Activated naive CD4-positive, alpha-beta T cell treated with anti-CD3 and anti-CD28 coated beads for 36 hours (primary cell): ENCODE measurements around the gene IGSF22. TPM values are rescaled to one million over a fixed set of nuclear protein-coding genes. Genes with fewer than 3 reads are reported as not detected.

ENCODE experiments used
- CTCF ChIA-PET: fragments of 350-600 bp; sonication (Branson Sonifier 250); formaldehyde crosslinking; loops from one replicate; lab custom pipeline; 2021; ENCODE audit warnings: antibody characterized with exemption; lab: Charles Lee
- DNase-seq: peaks from one replicate; pipeline ENCODE4 v3.0.0-alpha.2; 2020
- H3K27ac Mint-ChIP-seq: one replicate; pipeline ENCODE4 v1.8.0; 2021; ENCODE audit warnings: mild to moderate bottlenecking, mixed read lengths
- H3K27me3 Mint-ChIP-seq: one replicate; pipeline ENCODE4 v1.8.0; 2021; ENCODE audit warnings: low read depth, mixed read lengths
- H3K36me3 Mint-ChIP-seq: one replicate; pipeline ENCODE4 v1.8.0; 2021; ENCODE audit warnings: low read depth, mixed read lengths
- H3K4me1 Mint-ChIP-seq: one replicate; pipeline ENCODE4 v1.8.0; 2021; ENCODE audit warnings: low read depth, mixed read lengths
- H3K4me3 Mint-ChIP-seq: one replicate; pipeline ENCODE4 v1.8.0; 2021; ENCODE audit warnings: mild to moderate bottlenecking, moderate library complexity, mixed read lengths
- H3K9me3 Mint-ChIP-seq: one replicate; pipeline ENCODE4 v1.8.0; 2021; ENCODE audit warnings: mixed read lengths
- intact Hi-C: fragments of 100-400 bp; cut with micrococcal nuclease; formaldehyde crosslinking; loops from one replicate; pipeline ENCODE4 v1.15.1; 2023
- total RNA-seq, 2 experiments: library from RNA; stranded (reverse); gene quantifications; one replicate each; pipeline ENCODE4 v1.2.3, GENCODE V29; 2021

Gene IGSF22
- 1 to 10 TPM; 1.2 to 1.3 TPM for total RNA-seq

GRCh38 chr11:18726040-18726439, at the start of gene IGSF22:
TSS of gene IGSF22 (minus strand) at chr11:18726188. CDS start at chr11:18724236, 1,952 bp downstream.
- intact Hi-C loops: no loop called here
- no peaks in the 10 kb centered on the region for H3K36me3 Mint-ChIP-seq
- no peak within 1 kb of the TSS for H3K4me3 Mint-ChIP-seq
- no peaks in the 10 kb centered on the region for H3K27me3 Mint-ChIP-seq
- DNase-seq: no peak
- H3K4me1 Mint-ChIP-seq: peaks cover 5% of the 10 kb centered on the region
- H3K27ac Mint-ChIP-seq: no peak within 1 kb of the TSS
- CTCF ChIA-PET: interaction anchor here (0.6 to 4.8 kb wide), 2 partner anchors 6 to 98 kb away, joined by 3 to 52 read pairs; no protein-coding TSS in a partner anchor
- H3K9me3 Mint-ChIP-seq: no peaks in the 10 kb centered on the region

- no peaks in the 10 kb centered on the region for H3K27me3 Mint-ChIP-seq
- intact Hi-C loops: loop anchor here (1.0 kb wide), 2 partner anchors 28 to 78 kb away; no protein-coding TSS in a partner anchor
- peaks cover 3% of the 10 kb centered on the region for H3K9me3 Mint-ChIP-seq
- no peak overlapping the region for H3K4me3 Mint-ChIP-seq
- peaks cover 6% of the 10 kb centered on the region for H3K4me1 Mint-ChIP-seq
- no peak for DNase-seq
- no peak overlapping the region for H3K27ac Mint-ChIP-seq
- no peaks in the 10 kb centered on the region for H3K36me3 Mint-ChIP-seq
- CTCF ChIA-PET: interaction anchor here (0.6 to 5.2 kb wide), 7 partner anchors 10 to 175 kb away, joined by 3 to 42 read pairs (median 6); no protein-coding TSS in a partner anchor
Measured at GRCh38 chr11:18774801-18775200, 48.8 kb upstream of the IGSF22 start.

GRCh38 chr11:18773681-18774080, 47.7 kb upstream of the IGSF22 start:
- H3K4me3 Mint-ChIP-seq: no peak overlapping the region
- intact Hi-C loops: no loop called here
- H3K9me3 Mint-ChIP-seq: peaks cover 3% of the 10 kb centered on the region

DNA sequence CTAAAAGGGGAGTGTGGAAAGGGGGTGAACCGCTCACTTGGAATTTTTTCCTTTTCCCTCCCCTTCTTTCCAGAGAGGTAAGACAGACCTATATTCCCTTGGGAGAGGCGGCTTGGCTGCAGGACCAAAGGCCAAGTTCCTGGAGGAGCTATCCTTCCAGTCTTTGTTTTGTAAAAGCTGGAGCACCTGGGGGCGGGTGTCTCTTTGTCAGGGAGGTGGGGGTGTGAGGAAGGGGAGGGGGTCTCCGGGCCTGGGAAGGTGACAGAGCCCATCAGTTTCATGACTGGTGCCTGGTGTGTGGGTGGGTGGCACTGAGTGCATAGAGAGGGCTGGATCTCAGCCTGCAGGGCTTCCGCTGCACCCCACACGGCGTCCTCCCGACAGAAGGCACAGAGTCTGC, 47.1 kb upstream of the IGSF22 start:
- CTCF ChIA-PET: interaction anchor here (0.6 to 5.2 kb wide), 3 partner anchors 8 to 535 kb away, joined by 3 to 42 read pairs (median 3); no protein-coding TSS in a partner anchor
- Mint-ChIP-seq H3K27me3 (no peaks in the 10 kb centered on the region), H3K4me3 (no peak overlapping the region), H3K9me3 (no peaks in the 10 kb centered on the region), H3K4me1 (peaks cover 2% of the 10 kb centered on the region), H3K36me3 (no peaks in the 10 kb centered on the region), H3K27ac (no peak overlapping the region)
- DNase-seq: no peak
- intact Hi-C loops: no loop called here

More at GRCh38 chr11:18773681-18774080, 47.7 kb upstream of the IGSF22 start:
- no peak for DNase-seq
- Mint-ChIP-seq H3K27me3 (no peaks in the 10 kb centered on the region), H3K36me3 (no peaks in the 10 kb centered on the region), H3K27ac (no peak overlapping the region), H3K4me1 (peaks cover 4% of the 10 kb centered on the region)
- CTCF ChIA-PET: interaction anchor here (1.0 to 5.2 kb wide), 2 partner anchors 9 to 79 kb away, joined by 3 to 42 read pairs; no protein-coding TSS in a partner anchor

DNA sequence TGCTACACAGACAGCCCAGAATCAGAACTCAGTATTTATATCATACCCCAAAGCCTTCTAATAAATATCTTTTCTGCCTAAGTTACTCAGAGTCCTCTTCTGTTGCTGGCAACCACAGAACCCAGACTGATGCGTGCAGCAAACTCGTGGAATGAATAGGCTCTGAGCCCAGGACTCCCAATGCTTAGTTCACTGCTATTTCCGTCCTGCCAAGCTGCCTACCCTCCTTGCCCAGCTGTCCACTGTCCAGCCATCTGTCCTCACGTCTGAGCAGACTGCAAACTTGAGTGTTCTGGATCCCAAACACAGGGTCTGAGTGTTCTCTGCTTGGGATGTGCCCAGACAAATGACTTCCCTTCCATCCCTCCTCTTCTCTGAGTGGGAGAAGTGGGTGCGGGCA, 46.2 kb upstream of the IGSF22 start:
- CTCF ChIA-PET: no interaction called here
- DNase-seq: no peak
- Mint-ChIP-seq H3K9me3 (no peaks in the 10 kb centered on the region), H3K4me3 (no peak overlapping the region), H3K27ac (no peak overlapping the region), H3K4me1 (peaks cover 2% of the 10 kb centered on the region), H3K27me3 (no peaks in the 10 kb centered on the region), H3K36me3 (no peaks in the 10 kb centered on the region)
- intact Hi-C loops: no loop called here

GRCh38 chr11:18771266-18772035, 45.5 kb upstream of the IGSF22 start:
- H3K4me1 Mint-ChIP-seq: peaks cover 2% of the 10 kb centered on the region
- H3K4me3 Mint-ChIP-seq: no peak overlapping the region
- intact Hi-C loops: no loop called here
- H3K9me3 Mint-ChIP-seq: no peaks in the 10 kb centered on the region
- CTCF ChIA-PET: no interaction called here
- H3K27me3 Mint-ChIP-seq: no peaks in the 10 kb centered on the region
- no peak overlapping the region for H3K27ac Mint-ChIP-seq
- no peaks in the 10 kb centered on the region for H3K36me3 Mint-ChIP-seq
- no peak for DNase-seq

- H3K27ac Mint-ChIP-seq: no peak overlapping the region
- CTCF ChIA-PET: no interaction called here
- H3K4me3 Mint-ChIP-seq: no peak overlapping the region
- no peak for DNase-seq
- no peaks in the 10 kb centered on the region for H3K9me3 Mint-ChIP-seq
- H3K36me3 Mint-ChIP-seq: no peaks in the 10 kb centered on the region
- intact Hi-C loops: no loop called here
- peaks cover 2% of the 10 kb centered on the region for H3K4me1 Mint-ChIP-seq
- H3K27me3 Mint-ChIP-seq: no peaks in the 10 kb centered on the region
Measured at GRCh38 chr11:18770479-18771125, 44.6 kb upstream of the IGSF22 start.

- intact Hi-C loops: no loop called here
- H3K27me3 Mint-ChIP-seq: no peaks in the 10 kb centered on the region
- H3K36me3 Mint-ChIP-seq: no peaks in the 10 kb centered on the region
- no peak overlapping the region for H3K4me3 Mint-ChIP-seq
- no peaks in the 10 kb centered on the region for H3K9me3 Mint-ChIP-seq
- H3K27ac Mint-ChIP-seq: no peak overlapping the region
- CTCF ChIA-PET: interaction anchor here (1.9 to 2.1 kb wide), 2 partner anchors 38 to 526 kb away, joined by 5 to 7 read pairs; no protein-coding TSS in a partner anchor
- H3K4me1 Mint-ChIP-seq: peaks cover 2% of the 10 kb centered on the region
- DNase-seq: no peak
Measured at GRCh38 chr11:18769802-18770456, 43.9 kb upstream of the IGSF22 start.

DNA sequence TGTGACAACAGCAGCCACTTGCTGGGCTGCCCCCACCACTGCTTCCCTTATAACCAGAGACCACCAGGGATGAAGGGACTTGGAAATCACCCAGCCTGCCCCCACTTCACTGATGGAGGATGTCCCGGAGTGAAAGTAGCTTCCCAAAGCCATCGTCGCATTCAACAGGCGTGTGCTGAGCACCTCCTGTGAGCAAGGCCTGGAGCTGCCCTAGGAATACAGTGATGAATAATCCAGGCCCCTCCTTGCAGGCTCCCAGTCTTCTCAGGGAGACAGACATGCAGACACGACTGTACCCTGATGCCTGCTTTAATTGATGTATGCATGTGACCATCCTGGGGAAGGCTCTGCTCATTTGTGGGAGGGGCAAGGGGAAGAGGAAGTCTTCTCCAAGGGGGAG, 43.0 kb upstream of the IGSF22 start:
- CTCF ChIA-PET: interaction anchor here (0.6 to 2.1 kb wide), 7 partner anchors 9 to 653 kb away, joined by 3 to 7 read pairs (median 3); no protein-coding TSS in a partner anchor
- no peak overlapping the region for H3K4me3 Mint-ChIP-seq
- DNase-seq: no peak
- H3K4me1 Mint-ChIP-seq: peaks cover 5% of the 10 kb centered on the region
- intact Hi-C loops: no loop called here
- no peaks in the 10 kb centered on the region for H3K36me3 Mint-ChIP-seq
- no peak overlapping the region for H3K27ac Mint-ChIP-seq
- H3K27me3 Mint-ChIP-seq: no peaks in the 10 kb centered on the region
- no peaks in the 10 kb centered on the region for H3K9me3 Mint-ChIP-seq

DNA sequence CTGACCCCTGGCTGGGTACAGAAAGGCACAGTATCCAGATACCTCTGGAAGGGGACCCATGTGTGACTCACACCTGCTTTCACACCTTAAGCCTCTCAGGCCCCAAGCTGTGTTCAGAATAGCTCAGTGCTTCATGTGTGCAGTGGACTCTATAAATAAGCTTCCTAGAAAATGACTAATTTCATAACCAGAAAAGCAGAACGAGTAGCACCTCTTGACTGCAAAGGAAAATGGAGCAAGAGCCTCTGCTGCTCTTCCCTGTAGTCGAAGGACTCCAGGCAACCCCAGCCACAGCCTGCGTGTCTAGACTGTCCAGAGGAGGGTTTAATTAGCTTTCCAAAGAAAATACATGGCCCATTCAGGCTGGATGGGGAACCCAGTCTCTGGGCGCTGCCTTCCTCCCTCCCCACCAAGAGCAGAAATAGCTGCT, 42.5 kb upstream of the IGSF22 start:
- peaks cover 8% of the 10 kb centered on the region for H3K4me1 Mint-ChIP-seq
- no peaks in the 10 kb centered on the region for H3K27me3 Mint-ChIP-seq
- no peaks in the 10 kb centered on the region for H3K9me3 Mint-ChIP-seq
- no peak overlapping the region for H3K4me3 Mint-ChIP-seq
- no peak for DNase-seq
- H3K27ac Mint-ChIP-seq: no peak overlapping the region
- CTCF ChIA-PET: interaction anchor here (0.6 to 2.1 kb wide), 8 partner anchors 9 to 653 kb away, joined by 3 to 7 read pairs (median 3); no protein-coding TSS in a partner anchor
- intact Hi-C loops: no loop called here
- no peaks in the 10 kb centered on the region for H3K36me3 Mint-ChIP-seq

- Mint-ChIP-seq H3K36me3 (no peaks in the 10 kb centered on the region), H3K27me3 (no peaks in the 10 kb centered on the region), H3K9me3 (no peaks in the 10 kb centered on the region), H3K4me1 (peaks cover 8% of the 10 kb centered on the region), H3K27ac (no peak overlapping the region), H3K4me3 (no peak overlapping the region)
- no peak for DNase-seq
- CTCF ChIA-PET: interaction anchor here (0.7 to 5.4 kb wide), 9 partner anchors 8 to 650 kb away, joined by 3 to 42 read pairs (median 6); no protein-coding TSS in a partner anchor
- intact Hi-C loops: no loop called here
Measured at GRCh38 chr11:18766015-18766414, 40.0 kb upstream of the IGSF22 start.

- Mint-ChIP-seq H3K9me3 (no peaks in the 10 kb centered on the region), H3K27ac (no peak overlapping the region), H3K27me3 (no peaks in the 10 kb centered on the region), H3K4me1 (peaks cover 8% of the 10 kb centered on the region), H3K4me3 (no peak overlapping the region), H3K36me3 (no peaks in the 10 kb centered on the region)
- CTCF ChIA-PET: interaction anchor here (0.7 to 5.4 kb wide), 10 partner anchors 10 to 650 kb away, joined by 3 to 42 read pairs (median 6); no protein-coding TSS in a partner anchor
- intact Hi-C loops: no loop called here
- DNase-seq: no peak
Measured at GRCh38 chr11:18765554-18765953, 39.6 kb upstream of the IGSF22 start.
